Head of caudate nucleus (tissue), 42 donors: ENCODE data around the gene OMP.

Experiments
- DNase-seq, 42 donors: peaks; one replicate each; pipeline versions ENCODE4 v3.0.0 to v3.0.0-alpha.2; 2020 to 2021; ENCODE audit warnings: mixed read lengths in 7 of 42
- intact Hi-C: fragments of 100-400 bp; cut with DNase I; formaldehyde crosslinking; loops from one replicate; pipeline ENCODE4 v1.15.0; 2022

OMP gene

GRCh38 chr11:77113382-77114088 lies 10.9 kb downstream of the OMP start:
- intact Hi-C loops, result no loop called here
- DNase-seq, result peak in 15 of 42 donors; percentile 29 to 75 (median 44)

GRCh38 chr11:77114089-77114463 lies 11.4 kb downstream of the OMP start:
- intact Hi-C loops, result no loop called here
- DNase-seq, result no peak

- no peak for DNase-seq
- intact Hi-C loops, result no loop called here
Observed at GRCh38 chr11:77115181-77115611, 12.6 kb downstream of the OMP start.

GRCh38 chr11:77115956-77116355 lies 13.3 kb downstream of the OMP start:
- DNase-seq, result no peak
- intact Hi-C loops, result no loop called here

- DNase-seq, result no peak
- intact Hi-C loops, result no loop called here
Observed at GRCh38 chr11:77117492-77117891, 14.9 kb downstream of the OMP start.

GRCh38 chr11:77118086-77118485 lies 15.4 kb downstream of the OMP start:
- intact Hi-C loops, result no loop called here

GRCh38 chr11:77118971-77119370 lies 16.3 kb downstream of the OMP start:
- intact Hi-C loops, result no loop called here
- DNase-seq, result no peak

More at GRCh38 chr11:77118086-77118485, 15.4 kb downstream of the OMP start:
- no peak for DNase-seq

- intact Hi-C loops, result no loop called here
- DNase-seq, result no peak
Observed at GRCh38 chr11:77119531-77119936, 16.9 kb downstream of the OMP start.

GRCh38 chr11:77120571-77120970 lies 17.9 kb downstream of the OMP start:
- no peak for DNase-seq
- intact Hi-C loops, result loop anchor here (10.0 kb wide), 1 partner anchor 424 kb away; no protein-coding TSS in a partner anchor

- DNase-seq, result no peak
- intact Hi-C loops, result loop anchor here (10.0 kb wide), 1 partner anchor 424 kb away; no protein-coding TSS in a partner anchor
Observed at GRCh38 chr11:77121096-77121640, 18.5 kb downstream of the OMP start.

GRCh38 chr11:77121876-77122575 lies 19.4 kb downstream of the OMP start:
- intact Hi-C loops, result loop anchor here (10.0 kb wide), 1 partner anchor 423 kb away; no protein-coding TSS in a partner anchor
- DNase-seq, result no peak

- intact Hi-C loops, result loop anchor here (10.0 kb wide), 1 partner anchor 422 kb away; no protein-coding TSS in a partner anchor
- DNase-seq, result no peak
Observed at GRCh38 chr11:77122576-77123212, 20.1 kb downstream of the OMP start.

GRCh38 chr11:77123591-77123990 lies 21.0 kb downstream of the OMP start:
- intact Hi-C loops, result loop anchor here (10.0 kb wide), 1 partner anchor 421 kb away; no protein-coding TSS in a partner anchor
- DNase-seq, result no peak

- intact Hi-C loops, result loop anchor here (10.0 kb wide), 1 partner anchor 421 kb away; no protein-coding TSS in a partner anchor
- DNase-seq, result no peak
Observed at GRCh38 chr11:77124041-77124440, 21.4 kb downstream of the OMP start.

- no peak for DNase-seq
- intact Hi-C loops, result loop anchor here (10.0 kb wide), 1 partner anchor 420 kb away; no protein-coding TSS in a partner anchor
Observed at GRCh38 chr11:77124488-77124887, 21.8 kb downstream of the OMP start.

GRCh38 chr11:77125191-77125590 lies 22.6 kb downstream of the OMP start:
- intact Hi-C loops, result loop anchor here (5.0 to 10.0 kb wide), 2 partner anchors 62 to 420 kb away; no protein-coding TSS in a partner anchor
- no peak for DNase-seq

- no peak for DNase-seq
- intact Hi-C loops, result loop anchor here (5.0 to 10.0 kb wide), 2 partner anchors 62 to 419 kb away; no protein-coding TSS in a partner anchor
Observed at GRCh38 chr11:77125695-77126094, 23.1 kb downstream of the OMP start.

GRCh38 chr11:77126156-77126775 lies 23.6 kb downstream of the OMP start:
- no peak for DNase-seq
- intact Hi-C loops, result loop anchor here (5.0 to 10.0 kb wide), 2 partner anchors 61 to 419 kb away; no protein-coding TSS in a partner anchor

- no peak for DNase-seq
- intact Hi-C loops, result loop anchor here (5.0 to 10.0 kb wide), 2 partner anchors 60 to 418 kb away; no protein-coding TSS in a partner anchor
Observed at GRCh38 chr11:77126861-77127234, 24.2 kb downstream of the OMP start.
